GM21717 (cell line): Measurements from ENCODE around the gene HSPA8.
A peak's percentile ranks its signal among the peaks of the same experiment; 100 is the strongest.
"Not testable (repeated sequence)": the region's sequence is repeated elsewhere in the genome, so short reads cannot be mapped to it uniquely, and the experiment has no call there.

Experiments used
- ATAC-seq: cut with Tn5 transposase; IDR thresholded peaks from one replicate; pipeline ENCODE4 v1.9.1; 2021; ENCODE audit warnings: mild to moderate bottlenecking, moderate library complexity; ENCODE audit not compliant: unreplicated experiment

HSPA8 gene

DNA sequence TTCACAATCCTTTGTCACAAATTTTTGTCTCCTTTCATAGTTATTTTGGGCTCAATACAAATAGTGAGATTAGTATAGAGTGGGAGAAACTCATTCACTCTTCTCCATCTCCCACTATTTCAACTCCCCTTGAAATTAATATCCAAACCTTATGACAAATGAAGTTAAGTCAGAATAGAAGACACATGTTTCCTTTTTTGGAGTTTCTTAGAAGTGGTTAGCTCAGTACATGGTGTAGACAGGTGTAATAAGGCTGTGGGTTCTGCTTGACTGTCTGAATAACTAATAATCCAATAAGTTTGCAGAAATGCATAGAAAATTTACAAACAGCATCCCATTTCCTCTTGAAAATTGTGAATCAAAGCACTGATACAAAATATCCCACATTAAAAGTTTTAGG, 10.8 kb upstream of the HSPA8 start:
- ATAC-seq, result no peak

DNA sequence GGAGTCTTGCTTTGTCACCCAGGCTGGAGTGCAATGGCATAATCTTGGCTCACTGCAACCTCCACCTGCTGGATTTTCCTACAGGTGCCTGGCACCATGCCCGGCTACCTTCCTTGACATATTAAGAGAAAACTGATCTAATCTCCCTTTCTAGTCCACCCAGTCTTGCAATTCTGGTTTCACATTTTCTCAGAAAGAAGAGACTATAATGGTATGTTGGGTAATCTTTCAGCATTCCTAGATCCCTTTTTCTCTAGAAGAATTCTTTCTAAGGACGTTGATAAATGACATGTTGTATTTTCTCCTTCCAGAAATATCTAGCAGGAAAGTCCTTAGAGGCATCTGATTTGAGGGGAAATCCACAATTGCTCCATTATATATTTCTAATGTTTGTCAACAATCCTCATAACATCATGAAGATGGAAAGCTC, 10.4 kb upstream of the HSPA8 start:
- no peak for ATAC-seq

GRCh38 chr11:123069908-123070821, 8.2 kb upstream of the HSPA8 start:
- ATAC-seq, result peak; percentile 47

- ATAC-seq, result no peak
Measured at GRCh38 chr11:123065621-123066020, 3.7 kb upstream of the HSPA8 start.

DNA sequence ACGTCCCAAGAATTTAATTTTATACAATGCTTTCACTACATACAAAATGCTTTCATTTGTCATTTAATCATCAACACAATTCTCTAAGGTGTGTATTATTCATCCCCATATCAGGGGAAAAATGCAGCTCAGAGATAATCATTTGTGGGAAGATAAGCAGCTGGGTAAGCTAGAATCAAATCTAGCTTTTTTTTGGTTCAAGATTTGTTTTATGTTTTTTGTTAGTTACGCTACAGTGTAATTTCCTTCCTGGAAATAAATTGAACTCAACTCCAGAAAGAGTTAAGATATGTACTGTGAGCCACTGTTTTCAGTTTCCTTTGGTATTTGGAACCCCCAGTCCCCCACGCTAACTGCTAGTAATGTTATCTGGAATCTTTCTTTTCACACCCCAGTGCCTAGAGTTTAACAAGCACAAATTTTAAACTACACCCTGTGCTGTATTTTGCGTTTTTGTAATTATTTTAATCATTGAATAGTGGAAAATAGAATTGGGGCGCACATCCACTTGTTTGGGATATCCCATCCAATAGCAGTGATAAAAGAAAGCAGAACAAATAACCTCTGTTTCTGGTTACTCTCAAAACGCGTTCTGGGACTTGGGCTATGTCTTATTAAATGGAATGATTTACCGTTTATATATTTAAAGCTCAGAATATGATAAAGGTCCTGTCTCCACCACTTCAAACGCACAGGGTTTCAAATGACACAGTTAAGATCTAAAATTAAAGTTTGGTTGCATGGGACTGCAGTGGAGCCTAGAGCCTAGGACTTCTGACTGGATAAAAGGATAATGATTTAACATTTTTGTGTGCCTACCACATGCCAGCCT, 2.1 kb upstream of the HSPA8 start:
- ATAC-seq, result no peak

- ATAC-seq, result no peak
Measured at GRCh38 chr11:123062892-123063825, 1.2 kb upstream of the HSPA8 start.

GRCh38 chr11:123062158-123062891, 389 bp upstream of the HSPA8 start:
- ATAC-seq, result peak; percentile 87

DNA sequence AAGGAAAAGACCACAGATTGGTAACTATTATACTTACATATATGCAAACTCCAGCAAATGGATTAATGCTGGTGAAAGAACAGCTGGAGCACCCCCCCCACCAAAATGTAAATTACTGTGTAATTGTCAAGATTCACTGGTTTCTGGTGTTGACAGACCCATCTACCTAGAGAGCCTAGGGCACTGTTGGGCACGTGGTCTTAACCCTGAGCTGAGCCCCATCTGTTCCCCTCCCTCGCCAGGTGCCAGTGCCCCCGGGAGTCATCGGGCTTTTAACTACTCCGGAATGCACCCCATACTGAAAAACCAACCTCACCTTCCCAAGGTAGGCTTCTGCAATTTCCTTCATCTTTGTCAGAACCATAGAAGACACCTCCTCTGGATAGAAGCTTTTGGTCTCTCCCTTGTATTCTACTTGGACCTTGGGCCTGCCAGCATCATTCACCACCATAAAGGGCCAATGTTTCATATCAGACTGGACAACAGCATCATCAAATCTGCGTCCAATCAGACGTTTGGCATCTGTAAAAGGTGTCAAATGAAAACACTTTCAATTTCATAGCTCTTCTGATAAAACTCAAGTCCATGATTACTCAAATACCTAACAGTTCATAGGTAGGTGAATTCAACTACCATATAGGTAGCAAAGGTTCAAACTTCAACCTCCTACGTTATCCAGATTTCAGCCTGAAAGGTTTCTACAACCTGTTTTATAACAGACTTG, 1.5 kb downstream of the HSPA8 start:
- ATAC-seq, result no peak

DNA sequence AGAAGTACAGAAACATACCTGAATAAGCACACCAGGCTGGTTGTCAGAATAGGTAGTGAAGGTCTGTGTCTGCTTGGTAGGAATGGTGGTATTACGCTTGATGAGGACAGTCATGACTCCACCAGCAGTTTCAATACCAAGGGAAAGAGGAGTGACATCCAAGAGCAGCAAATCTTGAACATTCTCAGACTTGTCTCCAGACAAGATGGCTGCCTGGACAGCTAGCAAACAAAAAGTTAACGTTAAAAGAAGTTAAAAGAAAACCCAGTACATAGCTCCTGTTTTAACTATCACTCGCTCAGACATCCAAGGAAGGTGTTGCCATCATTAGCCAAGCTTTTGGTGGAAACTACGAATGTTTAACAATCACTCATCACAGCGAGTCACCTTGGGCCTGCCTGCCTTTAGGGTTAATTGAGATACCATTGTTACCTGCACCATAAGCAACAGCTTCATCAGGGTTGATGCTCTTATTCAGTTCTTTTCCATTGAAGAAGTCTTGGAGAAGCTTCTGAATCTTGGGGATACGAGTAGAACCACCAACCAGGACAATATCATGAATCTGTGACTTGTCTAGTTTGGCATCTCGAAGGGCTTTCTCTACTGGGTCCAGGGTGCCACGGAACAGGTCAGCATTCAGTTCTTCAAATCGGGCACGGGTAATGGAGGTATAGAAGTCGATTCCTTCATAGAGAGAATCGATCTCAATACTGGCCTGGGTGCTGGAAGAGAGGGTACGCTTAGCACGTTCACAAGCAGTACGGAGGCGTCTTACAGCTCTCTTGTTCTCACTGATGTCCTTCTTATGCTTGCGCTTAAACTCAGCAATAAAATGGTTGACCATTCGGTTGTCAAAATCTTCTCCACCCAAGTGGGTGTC, 2.7 kb downstream of the HSPA8 start:
- not testable (repeated sequence) for ATAC-seq

DNA sequence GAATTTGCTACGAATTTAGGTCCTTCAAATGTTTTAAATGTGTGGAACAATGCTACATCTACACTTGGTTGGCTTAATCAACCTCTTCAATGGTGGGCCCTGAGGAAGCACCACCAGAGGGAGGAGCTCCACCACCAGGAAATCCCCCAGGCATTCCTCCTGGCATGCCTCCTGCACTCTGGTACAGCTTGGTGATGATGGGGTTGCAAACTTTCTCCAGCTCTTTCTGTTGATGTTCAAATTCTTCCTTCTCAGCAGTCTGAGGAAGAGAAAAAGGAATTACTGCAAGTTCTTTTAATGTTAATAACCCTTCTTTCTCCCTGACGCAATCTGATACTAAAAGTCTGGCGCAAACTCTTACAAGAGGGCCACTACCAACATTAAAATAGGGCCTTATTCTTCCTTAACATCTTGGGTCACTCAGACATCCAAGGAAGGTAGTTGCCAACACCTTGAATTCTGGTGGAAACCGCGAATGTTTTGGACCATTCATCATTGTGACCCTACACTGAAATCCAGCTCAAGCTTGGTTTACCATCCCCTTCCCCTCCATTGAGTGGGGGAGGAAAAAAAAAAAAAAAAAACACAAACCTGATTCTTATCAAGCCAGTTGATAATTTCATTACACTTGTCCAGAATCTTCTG, 4.2 kb downstream of the HSPA8 start:
- ATAC-seq, result no peak

DNA sequence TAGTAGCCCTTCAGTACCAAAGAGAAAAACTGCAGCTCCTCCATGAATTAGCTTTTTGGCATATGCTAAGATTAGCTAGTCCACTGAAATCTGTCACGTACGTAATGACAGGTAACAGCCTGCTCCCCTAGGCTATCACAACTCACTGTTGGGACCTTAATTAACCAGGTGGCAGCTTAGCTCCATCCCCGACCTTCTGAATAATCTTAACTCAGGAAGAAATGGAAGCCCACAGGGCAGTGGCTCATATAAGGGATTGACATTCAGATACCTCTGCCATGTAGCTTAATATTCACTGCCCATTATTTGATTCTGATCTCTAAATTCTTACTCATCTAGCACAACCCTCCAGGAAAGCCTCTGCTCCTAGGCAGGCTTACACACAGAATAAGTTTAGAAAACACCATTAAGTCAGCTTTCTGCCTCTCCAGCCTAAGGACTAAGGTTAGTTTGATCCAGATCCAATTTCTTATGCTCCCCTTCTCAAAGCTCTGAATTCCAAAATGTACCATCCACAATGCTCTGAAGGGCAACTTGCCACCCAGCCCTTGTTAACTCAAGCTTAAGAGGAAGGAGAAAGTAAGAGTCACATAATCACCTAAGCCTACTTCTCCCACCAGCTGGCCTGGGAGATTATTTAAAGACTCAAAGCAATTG, 5.0 kb downstream of the HSPA8 start:
- no peak for ATAC-seq

DNA sequence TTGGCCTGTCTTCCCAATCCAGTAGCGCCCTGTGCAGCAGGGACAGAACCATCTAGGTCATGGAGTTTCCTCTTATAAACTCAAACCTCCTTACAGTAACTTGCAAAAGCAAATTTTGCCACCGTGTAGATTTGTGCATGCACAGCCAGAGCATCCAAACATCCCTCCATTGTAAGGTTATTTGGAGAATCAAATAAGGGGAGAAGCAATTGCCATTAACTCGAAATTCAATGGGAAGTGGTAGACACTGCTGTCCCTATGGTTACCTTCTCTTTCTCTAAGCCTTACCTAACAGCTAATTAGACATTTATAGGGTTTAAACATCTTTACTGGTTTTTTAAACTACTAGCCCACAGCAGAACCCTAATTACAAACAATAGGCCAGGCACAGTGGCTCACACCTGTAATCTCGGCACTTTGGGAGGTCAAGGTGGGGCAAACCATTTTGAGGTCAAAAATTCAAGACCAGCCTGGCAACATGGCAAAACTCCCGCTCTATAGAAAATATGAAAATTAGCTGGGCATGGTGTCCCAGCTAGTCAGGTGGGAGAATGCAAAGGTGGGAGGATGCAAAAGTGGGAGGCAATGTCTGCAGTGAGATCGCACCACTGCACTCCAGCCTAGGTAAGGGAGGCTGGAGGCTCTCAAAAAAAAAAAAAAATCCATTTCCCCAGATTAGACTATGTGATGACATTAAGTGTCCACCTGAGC, 6.6 kb downstream of the HSPA8 start:
- ATAC-seq, result no peak

GRCh38 chr11:123054301-123055065, 7.5 kb downstream of the HSPA8 start:
- peak; percentile 72 for ATAC-seq

DNA sequence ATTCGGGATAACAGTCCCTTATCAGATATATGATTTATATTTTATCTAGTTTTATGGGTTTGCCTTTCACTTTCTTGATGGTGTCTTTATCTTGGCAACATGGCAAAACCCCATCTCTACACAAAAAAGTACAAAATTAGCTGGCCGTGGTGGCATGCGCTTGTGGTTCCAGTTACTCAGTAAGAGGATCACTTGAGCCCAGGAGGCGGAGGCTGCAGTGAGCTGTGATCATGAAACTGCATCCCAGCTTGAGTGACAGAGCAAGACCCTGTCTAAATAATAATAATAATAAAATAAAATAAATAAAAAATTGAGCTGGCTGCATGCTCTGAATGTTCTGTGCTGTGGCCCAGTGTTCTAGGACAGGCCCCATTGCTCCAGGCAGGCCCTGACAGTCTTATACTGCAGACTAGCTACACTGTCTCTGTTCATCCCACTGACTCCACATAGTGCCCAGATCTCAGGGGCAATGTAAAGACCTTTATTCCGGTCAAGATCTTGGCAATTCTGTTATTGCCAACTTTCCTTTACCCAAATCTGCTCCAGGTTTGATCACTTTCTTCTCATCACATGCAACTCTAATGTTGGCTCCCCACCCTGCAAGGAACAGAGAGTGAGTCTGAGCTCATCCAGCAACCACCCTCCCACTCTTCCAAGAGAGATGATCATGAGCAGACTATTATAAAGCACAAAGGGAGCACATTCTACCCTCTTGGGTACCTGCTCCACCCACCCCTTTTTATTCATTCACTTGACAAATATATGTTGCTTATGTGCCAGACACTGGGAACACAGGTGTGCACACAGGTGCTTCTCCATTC, 8.8 kb downstream of the HSPA8 start:
- ATAC-seq, result no peak

- no peak for ATAC-seq
Measured at GRCh38 chr11:123051634-123052033, 10.3 kb downstream of the HSPA8 start.
